IMR-90 (cell line): Measurements from ENCODE around the gene CINP.
"Not testable (repeated sequence)": the region's sequence is repeated elsewhere in the genome, so short reads cannot be mapped to it uniquely, and the experiment has no call there.

Source experiments
- CHD1 ChIP-seq: IDR thresholded peaks from 2 replicates; pipeline ENCODE4 v1.6.1; 2012; ENCODE audit warnings: low read depth, low read length, improper control_type of control experiment
- CTCF ChIP-seq: conservative IDR thresholded peaks from 2 replicates; pipeline ENCODE4 v1.5.1; 2012; ENCODE audit warnings: mild to moderate bottlenecking, low read depth, low read length, improper control_type of control experiment
- POLR2A ChIP-seq: IDR thresholded peaks from 2 replicates; pipeline ENCODE4 v1.6.1; 2012; ENCODE audit warnings: mild to moderate bottlenecking, low read depth, low read length
- RCOR1 ChIP-seq: IDR thresholded peaks from 2 replicates; pipeline ENCODE4 v1.6.1; 2012; ENCODE audit warnings: mild to moderate bottlenecking, low read length, improper control_type of control experiment; ENCODE audit not compliant: insufficient replicate concordance

GRCh38 chr14:102329381-102329780 is 33.3 kb downstream of the CINP start:
- TF ChIP-seq CTCF, POLR2A, RCOR1, CHD1: not testable (repeated sequence)
